RWPE2 (cell line): ENCODE data around the gene CCDC141.

Experiments used
- ATAC-seq: fragments of 200-7000 bp; cut with Tn5 transposase; 3 replicates; pipeline ENCODE4 v1.9.1; 2021; ENCODE audit warnings: low read depth
- DNase-seq: peaks from one replicate; pipeline ENCODE4 v3.0.0-alpha.2; 2020; ENCODE audit warnings: low spot score
- H3K27ac ChIP-seq: fragments of 450-650 bp; 2 replicates; pipeline ENCODE4 v1.5.1; 2017; ENCODE audit warnings: mild to moderate bottlenecking; ENCODE audit not compliant: poor library complexity, severe bottlenecking
- H3K27me3 ChIP-seq: fragments of 250-450 bp; sonication (Bioruptor Pico); 2 replicates; pipeline ENCODE4 v1.5.1; 2021; ENCODE audit warnings: mild to moderate bottlenecking, moderate library complexity; ENCODE audit not compliant: insufficient read depth, poor library complexity, severe bottlenecking
- H3K36me3 ChIP-seq: fragments of 250-450 bp; sonication (Bioruptor Pico); 2 replicates; pipeline ENCODE4 v1.5.1; 2020; ENCODE audit warnings: low read depth, mild to moderate bottlenecking, moderate library complexity
- H3K4me1 ChIP-seq: fragments of 250-450 bp; sonication (Bioruptor Pico); 2 replicates; pipeline ENCODE4 v1.5.1; 2021; ENCODE audit warnings: mild to moderate bottlenecking, moderate library complexity; ENCODE audit not compliant: insufficient read depth, poor library complexity, severe bottlenecking
- H3K4me3 ChIP-seq: fragments of 250-450 bp; sonication (Bioruptor Pico); 2 replicates; pipeline ENCODE4 v1.5.1; 2021; ENCODE audit warnings: mild to moderate bottlenecking, moderate library complexity; ENCODE audit not compliant: severe bottlenecking
- H3K9me3 ChIP-seq: fragments of 250-450 bp; sonication (Bioruptor Pico); 2 replicates; pipeline ENCODE4 v1.5.1; 2021; ENCODE audit warnings: mild to moderate bottlenecking, moderate library complexity; ENCODE audit not compliant: severe bottlenecking
- CTCF ChIP-seq: fragments of 450-650 bp; IDR thresholded peaks from one replicate; pipeline ENCODE4 v1.5.1; 2017; ENCODE audit warnings: mild to moderate bottlenecking, moderate library complexity; ENCODE audit not compliant: poor library complexity, severe bottlenecking

Gene CCDC141

GRCh38 chr2:178880257-178880656, 169.7 kb downstream of the CCDC141 start:
- no peak overlapping the region for H3K4me3 ChIP-seq
- ATAC-seq: no peak

DNA sequence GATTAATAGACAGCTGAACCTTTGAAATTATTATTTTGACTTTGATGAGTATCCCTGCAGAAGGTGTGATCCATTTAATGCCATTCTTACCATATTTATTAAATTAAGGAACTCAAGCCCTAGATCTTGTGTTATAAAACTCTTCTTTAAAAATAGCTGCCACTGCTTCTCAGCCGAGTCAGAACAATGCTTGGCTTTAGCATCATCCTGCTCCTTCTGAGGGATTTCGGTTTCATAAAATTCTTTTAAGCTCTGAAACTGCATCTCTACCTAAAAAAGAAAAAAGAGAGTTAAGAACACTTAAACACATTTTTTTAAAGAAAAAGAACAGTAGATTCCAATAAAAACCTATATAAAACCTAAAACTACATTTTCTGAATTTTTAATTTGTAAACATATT, 172.1 kb downstream of the CCDC141 start:
- H3K27me3 ChIP-seq: no peaks in the 10 kb centered on the region
- ATAC-seq (no peak), DNase-seq (no peak)
- peaks cover 2% of the 10 kb centered on the region for H3K4me1 ChIP-seq
- H3K27ac ChIP-seq: no peak overlapping the region
- no peaks in the 10 kb centered on the region for H3K9me3 ChIP-seq
- no peaks in the 10 kb centered on the region for H3K36me3 ChIP-seq
- H3K4me3 ChIP-seq: no peak overlapping the region
- TF ChIP-seq CTCF: no peak

More at GRCh38 chr2:178880257-178880656, 169.7 kb downstream of the CCDC141 start:
- no peaks in the 10 kb centered on the region for H3K4me1 ChIP-seq
- TF ChIP-seq CTCF: no peak
- no peaks in the 10 kb centered on the region for H3K36me3 ChIP-seq
- DNase-seq: no peak
- no peaks in the 10 kb centered on the region for H3K27me3 ChIP-seq
- no peak overlapping the region for H3K27ac ChIP-seq
- H3K9me3 ChIP-seq: no peaks in the 10 kb centered on the region

GRCh38 chr2:178874529-178875240, 175.3 kb downstream of the CCDC141 start:
- no peak for TF ChIP-seq CTCF
- Histone ChIP-seq H3K4me3 (no peak overlapping the region), H3K27me3 (no peaks in the 10 kb centered on the region), H3K27ac (no peak overlapping the region), H3K9me3 (no peaks in the 10 kb centered on the region), H3K4me1 (peaks cover 12% of the 10 kb centered on the region), H3K36me3 (no peaks in the 10 kb centered on the region)
- DNase-seq (no peak), ATAC-seq (no peak)

DNA sequence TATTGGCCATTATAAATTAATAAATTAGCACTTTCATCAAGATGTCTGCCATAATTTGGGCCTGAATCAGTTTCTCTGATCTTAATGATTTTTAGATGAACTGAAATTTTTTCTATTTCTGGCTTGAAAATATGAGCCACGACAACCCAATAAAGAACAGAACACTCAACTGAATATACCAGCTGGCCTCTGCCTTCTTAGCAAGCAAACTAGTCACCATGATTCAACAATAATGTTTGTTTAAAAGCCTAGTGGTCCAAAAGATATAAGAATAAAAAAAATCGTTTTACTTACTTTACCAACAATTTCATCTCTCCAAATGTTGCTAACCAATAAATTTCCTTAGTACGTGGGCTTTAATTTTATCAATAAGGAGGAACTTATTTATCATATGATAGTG, 176.0 kb downstream of the CCDC141 start:
- Histone ChIP-seq H3K4me3 (no peak overlapping the region), H3K4me1 (peaks cover 12% of the 10 kb centered on the region), H3K27me3 (no peaks in the 10 kb centered on the region), H3K36me3 (no peaks in the 10 kb centered on the region), H3K27ac (no peak overlapping the region), H3K9me3 (no peaks in the 10 kb centered on the region)
- ATAC-seq (no peak), DNase-seq (no peak)
- no peak for TF ChIP-seq CTCF

DNA sequence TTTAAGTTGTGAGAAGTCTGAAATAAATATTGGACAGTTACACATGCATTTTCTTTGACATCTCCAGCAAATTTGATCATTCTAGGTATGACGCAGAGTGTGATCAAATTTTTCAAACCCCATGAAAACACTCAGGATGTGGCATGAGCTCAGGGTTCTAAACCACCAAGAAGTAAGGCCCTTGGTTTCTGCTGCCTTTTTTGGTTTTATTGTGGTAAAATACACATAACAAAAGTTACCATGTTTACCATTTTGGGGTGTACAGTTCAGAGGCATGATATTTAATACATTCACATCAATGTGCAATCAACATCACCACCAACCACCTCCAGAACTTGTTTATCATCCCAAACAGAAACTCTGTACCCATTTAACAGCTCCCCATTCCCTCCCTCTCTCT, 178.4 kb downstream of the CCDC141 start:
- Histone ChIP-seq H3K27ac (no peak overlapping the region), H3K9me3 (no peaks in the 10 kb centered on the region), H3K36me3 (no peaks in the 10 kb centered on the region), H3K27me3 (no peaks in the 10 kb centered on the region), H3K4me1 (peaks cover 12% of the 10 kb centered on the region), H3K4me3 (no peak overlapping the region)
- DNase-seq (no peak), ATAC-seq (no peak)
- no peak for TF ChIP-seq CTCF
